Stimulated activated CD4-positive, alpha-beta T cell treated with anti-CD3 and anti-CD28 coated beads, Interleukin-4, amount 100 ng/mL, for 1 hour (primary cell): ENCODE data around the gene RASGRP1.
A peak's percentile ranks its signal among the peaks of the same experiment; 100 is the strongest.
"Not testable (repeated sequence)": the region's sequence is repeated elsewhere in the genome, so short reads cannot be mapped to it uniquely, and the experiment has no call there.

Source experiments
- DNase-seq: peaks from one replicate; pipeline ENCODE4 v3.0.0-alpha.2; 2020

The RASGRP1 gene

GRCh38 chr15:38564557-38565286 is at the start of gene RASGRP1:
Gene RASGRP1 (minus strand): TSS chr15:38564814. CDS start chr15:38564628, 186 bp downstream.
- DNase-seq, result peak; percentile 86

GRCh38 chr15:38613085-38613484 is 48.5 kb upstream of the RASGRP1 start:
- no peak for DNase-seq

GRCh38 chr15:38612159-38612863 is 47.7 kb upstream of the RASGRP1 start:
- peak; percentile 54 for DNase-seq

- DNase-seq, result no peak
Observed at GRCh38 chr15:38611228-38611627, 46.6 kb upstream of the RASGRP1 start.

- DNase-seq, result peak; percentile 23
Observed at GRCh38 chr15:38610748-38611147, 46.1 kb upstream of the RASGRP1 start.

- DNase-seq, result no peak
Observed at GRCh38 chr15:38609097-38609738, 44.6 kb upstream of the RASGRP1 start.

- DNase-seq, result no peak
Observed at GRCh38 chr15:38608682-38609081, 44.1 kb upstream of the RASGRP1 start.

GRCh38 chr15:38605744-38606143 is 41.1 kb upstream of the RASGRP1 start:
- DNase-seq, result no peak

GRCh38 chr15:38603672-38604071 is 39.1 kb upstream of the RASGRP1 start:
- DNase-seq, result no peak

- DNase-seq, result no peak
Observed at GRCh38 chr15:38602910-38603670, 38.5 kb upstream of the RASGRP1 start.

- DNase-seq, result no peak
Observed at GRCh38 chr15:38600236-38600635, 35.6 kb upstream of the RASGRP1 start.

- DNase-seq, result no peak
Observed at GRCh38 chr15:38598749-38599148, 34.1 kb upstream of the RASGRP1 start.

- no peak for DNase-seq
Observed at GRCh38 chr15:38597219-38597800, 32.7 kb upstream of the RASGRP1 start.

GRCh38 chr15:38593524-38593923 is 28.9 kb upstream of the RASGRP1 start:
- no peak for DNase-seq

GRCh38 chr15:38589502-38589901 is 24.9 kb upstream of the RASGRP1 start:
- no peak for DNase-seq

- no peak for DNase-seq
Observed at GRCh38 chr15:38588672-38589071, 24.1 kb upstream of the RASGRP1 start.

- DNase-seq, result no peak
Observed at GRCh38 chr15:38587214-38587613, 22.6 kb upstream of the RASGRP1 start.

- DNase-seq, result not testable (repeated sequence)
Observed at GRCh38 chr15:38586005-38586404, 21.4 kb upstream of the RASGRP1 start.

- no peak for DNase-seq
Observed at GRCh38 chr15:38578626-38579025, 14.0 kb upstream of the RASGRP1 start.

- no peak for DNase-seq
Observed at GRCh38 chr15:38577424-38577987, 12.9 kb upstream of the RASGRP1 start.

- DNase-seq, result no peak
Observed at GRCh38 chr15:38576837-38577236, 12.2 kb upstream of the RASGRP1 start.

- DNase-seq, result no peak
Observed at GRCh38 chr15:38576261-38576660, 11.6 kb upstream of the RASGRP1 start.
